Tibial artery (tissue), 4 donors: ENCODE measurements around the gene MIGA1.

Experiments
- DNase-seq, 2 donors: peaks; one replicate each; pipeline ENCODE4 v3.0.0-alpha.2; 2019
- H3K27ac ChIP-seq, 2 donors: fragments of 200-600 bp; sonication (generic) in 1 of 2; 1 replicate in 1 of 2; 2 replicates in 1 of 2; pipeline ENCODE4 v1.5.1; 2018 to 2019; ENCODE audit warnings: mild to moderate bottlenecking in 1 of 2
- H3K27me3 ChIP-seq, 2 donors: fragments of 200-600 bp; sonication (generic) in 1 of 2; one replicate each; pipeline versions ENCODE4 v1.5.1 to v1.6.0; 2016 to 2019
- H3K36me3 ChIP-seq, 3 donors: fragments of 200-600 bp; sonication (generic) in 2 of 3; one replicate each; pipeline ENCODE4 v1.5.1; 2016 to 2019; ENCODE audit warnings: mild to moderate bottlenecking in 2 of 3
- H3K4me1 ChIP-seq, 4 donors: fragments of 200-600 bp; sonication (generic) in 2 of 4; 1 replicate in 3 of 4; 2 replicates in 1 of 4; pipeline ENCODE4 v1.5.1; 2016 to 2019
- H3K4me3 ChIP-seq, 2 donors: fragments of 200-600 bp; sonication (generic) in 1 of 2; 1 replicate in 1 of 2; 2 replicates in 1 of 2; pipeline ENCODE4 v1.5.1; 2018 to 2019; ENCODE audit warnings: mild to moderate bottlenecking in 2 of 2
- H3K9me3 ChIP-seq, 3 donors: fragments of 200-600 bp; sonication (generic) in 1 of 3; one replicate each; pipeline ENCODE4 v1.5.1; 2016 to 2019
- intact Hi-C: fragments of 100-400 bp; cut with DNase I; formaldehyde crosslinking; loops from one replicate; pipeline ENCODE4 v1.15.0; 2023; ENCODE audit warnings: low total_unique reads
- TF ChIP-seq, protein P1 (sequence below), 2 experiments: fragments of 200-600 bp in 1 of 2; fragments of 450-650 bp in 1 of 2; IDR thresholded peaks; one replicate each; pipeline ENCODE4 v1.5.1; 2017 to 2019; ENCODE audit warnings: antibody characterized with exemption in 2 of 2, mild to moderate bottlenecking in 1 of 2, moderate library complexity in 1 of 2

MIGA1 gene

DNA sequence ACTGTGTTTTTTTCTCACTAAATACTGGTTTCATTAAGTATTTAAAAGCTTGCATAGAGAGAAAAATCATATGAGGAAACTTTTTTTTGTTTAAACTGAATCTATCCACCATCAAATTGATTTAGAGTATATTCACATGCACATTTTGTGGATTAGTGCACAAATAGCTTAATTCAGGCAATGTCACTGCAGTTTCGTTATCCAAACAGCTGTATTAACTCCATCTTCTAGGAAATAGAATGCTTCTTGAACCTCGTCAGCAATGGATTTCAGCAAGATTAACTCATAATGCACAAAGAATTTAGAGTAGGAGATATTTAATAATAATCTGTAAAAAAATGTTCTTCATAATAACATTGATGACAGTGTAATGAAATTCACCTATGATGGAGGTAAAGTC lies 146.5 kb downstream of the MIGA1 start:
- H3K4me3 ChIP-seq: no peak overlapping the region
- TF ChIP-seq, protein P1, sequence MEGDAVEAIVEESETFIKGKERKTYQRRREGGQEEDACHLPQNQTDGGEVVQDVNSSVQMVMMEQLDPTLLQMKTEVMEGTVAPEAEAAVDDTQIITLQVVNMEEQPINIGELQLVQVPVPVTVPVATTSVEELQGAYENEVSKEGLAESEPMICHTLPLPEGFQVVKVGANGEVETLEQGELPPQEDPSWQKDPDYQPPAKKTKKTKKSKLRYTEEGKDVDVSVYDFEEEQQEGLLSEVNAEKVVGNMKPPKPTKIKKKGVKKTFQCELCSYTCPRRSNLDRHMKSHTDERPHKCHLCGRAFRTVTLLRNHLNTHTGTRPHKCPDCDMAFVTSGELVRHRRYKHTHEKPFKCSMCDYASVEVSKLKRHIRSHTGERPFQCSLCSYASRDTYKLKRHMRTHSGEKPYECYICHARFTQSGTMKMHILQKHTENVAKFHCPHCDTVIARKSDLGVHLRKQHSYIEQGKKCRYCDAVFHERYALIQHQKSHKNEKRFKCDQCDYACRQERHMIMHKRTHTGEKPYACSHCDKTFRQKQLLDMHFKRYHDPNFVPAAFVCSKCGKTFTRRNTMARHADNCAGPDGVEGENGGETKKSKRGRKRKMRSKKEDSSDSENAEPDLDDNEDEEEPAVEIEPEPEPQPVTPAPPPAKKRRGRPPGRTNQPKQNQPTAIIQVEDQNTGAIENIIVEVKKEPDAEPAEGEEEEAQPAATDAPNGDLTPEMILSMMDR (IDR thresholded peaks at IDR 0.05): no peak

DNA sequence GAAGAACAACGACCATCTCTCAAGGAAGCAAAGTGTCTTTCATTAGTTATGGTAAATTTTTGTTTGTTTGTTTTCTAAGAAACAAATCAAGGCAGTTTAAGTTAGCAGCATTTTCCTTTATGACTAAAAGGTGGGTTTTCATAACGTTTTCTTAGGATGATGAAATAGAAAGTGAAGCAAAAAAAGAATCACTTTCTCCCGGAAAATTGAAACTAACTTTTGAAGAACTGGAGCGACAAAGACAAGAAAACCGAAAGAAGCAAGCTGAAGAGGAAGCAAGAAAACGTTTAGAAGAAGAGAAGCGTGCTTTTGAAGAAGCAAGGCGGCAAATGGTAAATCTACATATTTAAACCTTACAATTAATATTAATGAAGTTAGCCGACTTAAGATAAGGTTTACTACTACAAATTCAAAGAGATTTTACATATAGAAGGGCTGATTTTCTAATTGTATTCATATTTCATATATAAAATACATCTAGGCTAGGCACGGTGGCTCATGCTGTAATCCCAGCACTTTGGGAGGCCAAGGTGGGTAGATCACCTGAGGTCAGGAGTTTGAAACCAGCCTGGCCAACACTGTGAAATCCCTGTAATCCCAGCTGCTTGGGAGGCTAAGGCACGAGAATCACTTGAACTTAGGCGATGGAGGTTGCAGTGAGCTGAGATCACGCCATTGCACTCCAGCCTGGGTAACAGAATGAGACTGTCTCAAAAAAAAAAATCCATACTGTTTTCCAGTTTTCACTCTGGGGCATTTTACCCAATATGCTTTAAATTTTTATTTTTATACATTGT lies 147.3 kb downstream of the MIGA1 start:
- TF ChIP-seq, protein P1 (IDR thresholded peaks at IDR 0.05): no peak
- H3K36me3 ChIP-seq: peaks cover 71 to 78% (median 77%) of the 10 kb centered on the region in 3 donors
- no peaks in the 10 kb centered on the region for H3K27me3 ChIP-seq
- H3K4me3 ChIP-seq: no peak overlapping the region
- DNase-seq: no peak
- intact Hi-C loops: no loop called here
- H3K9me3 ChIP-seq: no peaks in the 10 kb centered on the region
- H3K4me1 ChIP-seq: peaks cover 0 to 4% (median 0%) of the 10 kb centered on the region in 4 donors
- H3K27ac ChIP-seq: no peak overlapping the region

More for the DNA sequence above, 146.5 kb downstream of the MIGA1 start:
- H3K27ac ChIP-seq: no peak overlapping the region
- peaks cover 0 to 4% (median 0%) of the 10 kb centered on the region in 4 donors for H3K4me1 ChIP-seq
- H3K27me3 ChIP-seq: no peaks in the 10 kb centered on the region
- peaks cover 72 to 81% (median 81%) of the 10 kb centered on the region in 3 donors for H3K36me3 ChIP-seq
- DNase-seq: no peak
- H3K9me3 ChIP-seq: no peaks in the 10 kb centered on the region
- intact Hi-C loops: no loop called here

GRCh38 chr1:77927414-77927813 lies 148.0 kb downstream of the MIGA1 start:
- no peak for DNase-seq
- Histone ChIP-seq H3K9me3 (no peaks in the 10 kb centered on the region), H3K27ac (no peak overlapping the region), H3K4me1 (peaks cover 0 to 4% (median 0%) of the 10 kb centered on the region in 4 donors), H3K36me3 (peaks cover 69 to 78% (median 77%) of the 10 kb centered on the region in 3 donors), H3K27me3 (no peaks in the 10 kb centered on the region), H3K4me3 (no peak overlapping the region)
- intact Hi-C loops: no loop called here
- TF ChIP-seq, protein P1 (IDR thresholded peaks at IDR 0.05): no peak
